GM12878 (cell line): ENCODE results near the gene IMMT. TPM values are rescaled to one million over a fixed set of nuclear protein-coding genes. Genes with fewer than 3 reads are reported as not detected.

Source experiments
- ATAC-seq: fragments of 200-7000 bp; cut with Tn5 transposase; 3 replicates; pipeline ENCODE4 v1.9.1; 2020; ENCODE audit warnings: mild to moderate bottlenecking, moderate library complexity
- BruUV-seq: library from RNA; stranded (reverse); fragments of 400-500 nt; replicated peaks from 2 replicates; lab custom pipeline; 2021; lab: Mats Ljungman, UMichigan
- CTCF ChIA-PET: fragments of 300-600 bp; sonication (Branson Sonifier 250); formaldehyde crosslinking; extraction: SDS; loops from one replicate; lab custom pipeline; 2021; ENCODE audit warnings: inconsistent platforms; lab: Yijun Ruan, JAX
- POLR2A ChIA-PET: fragments of 350-600 bp; formaldehyde crosslinking; extraction: SDS; loops from one replicate; lab custom pipeline; 2021; ENCODE audit warnings: inconsistent platforms; lab: Charles Lee
- RAD21 ChIA-PET: fragments of 300-600 bp; sonication (Branson Sonifier 250); formaldehyde crosslinking; loops from one replicate; lab custom pipeline; 2023; ENCODE audit warnings: antibody characterized with exemption; ENCODE audit not compliant: unreplicated experiment; lab: Charles Lee
- SMC1A ChIA-PET: fragments of 300-600 bp; sonication (Branson Sonifier 250); formaldehyde crosslinking; loops from one replicate; lab custom pipeline; 2023; ENCODE audit not compliant: unreplicated experiment, uncharacterized antibody; lab: Charles Lee
- DNase-seq: peaks from one replicate; pipeline ENCODE4 v3.0.0-alpha.2; 2011; ENCODE audit warnings: low read depth, low spot score
- FAIRE-seq: peaks from 3 replicates; lab custom pipeline; 2011; peaks lifted over from hg19 to GRCh38; lab: Jason Lieb, UNC
- H2AFZ ChIP-seq: 2 replicates; pipeline ENCODE4 v1.6.0; 2011; ENCODE audit warnings: low read depth, low read length, control low read depth; ENCODE audit not compliant: control insufficient read depth
- H3K27ac ChIP-seq: 2 replicates; pipeline ENCODE4 v1.5.1; 2011; ENCODE audit warnings: control low read depth; ENCODE audit not compliant: control insufficient read depth, insufficient read depth
- H3K27me3 ChIP-seq, 2 experiments: replicated peaks in 1 of 2; 2 replicates each; pipeline versions ENCODE4 v1.6.0 to v1.6.1; 2011; ENCODE audit warnings: low read length in 1 of 2; ENCODE audit not compliant: control insufficient read depth in 2 of 2, insufficient read depth in 2 of 2
- H3K36me3 ChIP-seq, 2 experiments: 2 replicates each; pipeline ENCODE4 v1.5.1; 2011; ENCODE audit warnings: low read length in 1 of 2; ENCODE audit not compliant: control insufficient read depth in 2 of 2, insufficient read depth in 2 of 2
- H3K4me1 ChIP-seq: 2 replicates; pipeline ENCODE4 v1.6.1; 2011; ENCODE audit warnings: mild to moderate bottlenecking, low read length, moderate library complexity, mixed read lengths; ENCODE audit not compliant: control insufficient read depth, insufficient read depth
- H3K4me2 ChIP-seq: 2 replicates; pipeline ENCODE4 v1.6.0; 2011; ENCODE audit warnings: control low read depth; ENCODE audit not compliant: control insufficient read depth, insufficient read depth
- H3K4me3 ChIP-seq: fragments of 200-600 bp; sonication (generic); 2 replicates; pipeline ENCODE4 v1.5.1; 2016
- H3K79me2 ChIP-seq: 2 replicates; pipeline ENCODE4 v1.6.0; 2011; ENCODE audit warnings: low read length; ENCODE audit not compliant: control insufficient read depth, insufficient read depth
- H3K9ac ChIP-seq: 2 replicates; pipeline ENCODE4 v1.8.0; 2011; ENCODE audit warnings: low read length, control low read depth, mixed read lengths; ENCODE audit not compliant: control insufficient read depth, insufficient read depth
- H3K9me3 ChIP-seq: replicated peaks from 3 replicates; pipeline ENCODE4 v1.5.1; 2011; ENCODE audit warnings: mild to moderate bottlenecking, low read length; ENCODE audit not compliant: control insufficient read depth, insufficient read depth
- H4K20me1 ChIP-seq: 2 replicates; pipeline ENCODE4 v1.6.0; 2011; ENCODE audit not compliant: control insufficient read depth, insufficient read depth
- ASH2L ChIP-seq: fragments of 300-600, 200-600 bp; sonication (generic); IDR thresholded peaks from 2 replicates; pipeline ENCODE4 v1.6.1; 2017; ENCODE audit warnings: low read depth, mild to moderate bottlenecking, borderline replicate concordance
- BACH1 ChIP-seq: fragments of 450-650 bp; IDR thresholded peaks from 2 replicates; pipeline ENCODE4 v1.6.1; 2017; ENCODE audit warnings: mild to moderate bottlenecking, borderline replicate concordance
- CHD1 ChIP-seq: IDR thresholded peaks from 2 replicates; pipeline ENCODE4 v1.6.1; 2012; ENCODE audit warnings: low read depth, low read length, improper control_type of control experiment
- DPF2 ChIP-seq: fragments of 450-650 bp; IDR thresholded peaks from 2 replicates; pipeline ENCODE4 v1.6.1; 2017; ENCODE audit warnings: mild to moderate bottlenecking
- ETV6 ChIP-seq, 2 experiments: fragments of 450-650 bp in 1 of 2; IDR thresholded peaks in 1 of 2; conservative IDR thresholded peaks in 1 of 2; 2 replicates each; pipeline ENCODE4 v1.6.1; 2014; ENCODE audit warnings: antibody characterized with exemption in 1 of 2, borderline replicate concordance in 1 of 2, low read depth in 1 of 2, mild to moderate bottlenecking in 1 of 2, moderate library complexity in 1 of 2
- JUNB ChIP-seq: IDR thresholded peaks from 2 replicates; pipeline ENCODE4 v1.6.1; 2016; ENCODE audit warnings: antibody characterized with exemption, mild to moderate bottlenecking
- KDM1A ChIP-seq: fragments of 200-600 bp; sonication (generic); IDR thresholded peaks from 2 replicates; pipeline ENCODE4 v1.6.1; 2016; ENCODE audit warnings: borderline replicate concordance
- MAX ChIP-seq: IDR thresholded peaks from 2 replicates; pipeline ENCODE4 v1.6.1; 2012; ENCODE audit warnings: low read depth, low read length, improper control_type of control experiment
- MTA3 ChIP-seq: IDR thresholded peaks from 2 replicates; pipeline ENCODE4 v1.6.1; 2012; ENCODE audit warnings: low read length, inconsistent platforms, borderline replicate concordance
- NFIC ChIP-seq: IDR thresholded peaks from 2 replicates; pipeline ENCODE4 v1.6.1; 2012; ENCODE audit warnings: low read depth, mild to moderate bottlenecking, inconsistent platforms, low read length, moderate library complexity
- NKRF ChIP-seq: fragments of 450-650 bp; conservative IDR thresholded peaks from 2 replicates; pipeline ENCODE4 v1.6.1; 2017; ENCODE audit warnings: mild to moderate bottlenecking, moderate library complexity
- NR2C1 ChIP-seq: fragments of 450-650 bp; IDR thresholded peaks from 2 replicates; pipeline ENCODE4 v1.6.1; 2017; ENCODE audit warnings: antibody characterized with exemption, mild to moderate bottlenecking, moderate library complexity
- PAX5 ChIP-seq: IDR thresholded peaks from 2 replicates; pipeline ENCODE4 v1.6.1; 2011; ENCODE audit warnings: low read depth, low read length, borderline replicate concordance
- PML ChIP-seq: IDR thresholded peaks from 2 replicates; pipeline ENCODE4 v1.6.1; 2012; ENCODE audit warnings: low read length, inconsistent platforms
- POLR2AphosphoS5 ChIP-seq: IDR thresholded peaks from 2 replicates; pipeline ENCODE4 v1.6.1; 2011; ENCODE audit warnings: mild to moderate bottlenecking, low read length, inconsistent platforms
- RBBP5 ChIP-seq: fragments of 200-600 bp; sonication (generic); conservative IDR thresholded peaks from 2 replicates; pipeline ENCODE4 v1.6.1; 2016
- SIX5 ChIP-seq: IDR thresholded peaks from 2 replicates; pipeline ENCODE4 v1.6.1; 2011; ENCODE audit warnings: mild to moderate bottlenecking, low read depth, low read length, moderate library complexity; ENCODE audit not compliant: severe bottlenecking
- ZBTB33 ChIP-seq: fragments of 450-650 bp; IDR thresholded peaks from 2 replicates; pipeline ENCODE4 v1.6.1; 2017; ENCODE audit warnings: mild to moderate bottlenecking
- in situ Hi-C: fragments of 300-500 bp; cut with MboI; formaldehyde crosslinking; loops from 9 replicates; pipeline ENCODE4 v1.14.3; 2018; ENCODE audit warnings: mixed read lengths
- intact Hi-C: fragments of 100-400 bp; cut with micrococcal nuclease; formaldehyde crosslinking; loops from one replicate; pipeline ENCODE4 v1.14.2; 2022; ENCODE audit not compliant: unreplicated experiment
- polyA plus RNA-seq, 11 experiments: library from polyadenylated mRNA; depleted of rRNA in 4 of 11; unstranded in 6 of 11; stranded (reverse) in 5 of 11; fragments of >200 nt; fragmentation: Nextera tagmentation in 4 of 11; fragmentation: Illumina TruSeq in 1 of 11; extraction: Ambion mirVana in 4 of 11; extraction: Trizol in 1 of 11; gene quantifications; 1 replicate in 1 of 11; 2 replicates in 10 of 11; pipeline versions ENCODE4 v1.2.1 to v1.2.3, GENCODE V29; 2011 to 2016; ENCODE audit warnings: inconsistent platforms in 2 of 11, missing spikeins in 2 of 11, low read depth in 1 of 11
- total RNA-seq, 4 experiments: library from RNA; depleted of rRNA in 3 of 4; stranded (reverse); fragments of >200 nt in 3 of 4; fragmentation: Illumina TruSeq in 1 of 4; extraction: Trizol in 1 of 4; gene quantifications; 2 replicates each; pipeline versions ENCODE4 v1.2.1 to v1.2.3, GENCODE V29; 2013 to 2021

The IMMT gene
- total and polyA plus RNA-seq, 10 of the 15 experiments (the other 5 are each of a cell fraction or from before 2014, with no cell fraction given), result 78.4 to 149 (median 98.7) TPM

GRCh38 chr2:86176597-86176996 is 18.7 kb downstream of the IMMT start:
- ChIA-PET POLR2A (no interaction called here), CTCF (interaction anchor here (1.7 kb wide), 1 partner anchor 9 kb away, joined by 4 read pairs; no protein-coding TSS in a partner anchor)
- no peak for FAIRE-seq

More at GRCh38 chr2:86176597-86176996, 18.7 kb downstream of the IMMT start:
- H3K9ac ChIP-seq, result no peak overlapping the region
- H3K9me3 ChIP-seq, result no peaks in the 10 kb centered on the region
- no peak for DNase-seq
- H3K79me2 ChIP-seq, result peaks cover 6% of the 10 kb centered on the region
- no peak for ATAC-seq
- in situ Hi-C loops, result no loop called here
- no peak overlapping the region for H3K27ac ChIP-seq
- no peak overlapping the region for H2AFZ ChIP-seq
- peaks cover 4 to 34% of the 10 kb centered on the region in 2 experiments; a peak in 3 of 4 replicates for H3K36me3 ChIP-seq
- ChIA-PET RAD21 (interaction anchor here (0.8 kb wide), 1 partner anchor 9 kb away, joined by 3 read pairs; no protein-coding TSS in a partner anchor), SMC1A (interaction anchor here (1.0 to 1.8 kb wide), 3 partner anchors 9 to 448 kb away, joined by 3 to 9 read pairs (median 3); no protein-coding TSS in a partner anchor)
- H3K4me1 ChIP-seq, result peaks cover 5% of the 10 kb centered on the region; the same call in 1 of the 2 replicates
- no peak overlapping the region for H3K4me3 ChIP-seq
- H3K27me3 ChIP-seq, result no peaks in the 10 kb centered on the region
- H4K20me1 ChIP-seq, result no peaks in the 10 kb centered on the region
- BruUV-seq, result no TSS peak
- intact Hi-C loops, result no loop called here
- no peak for TF ChIP-seq ZBTB33
- no peak for TF ChIP-seq MAX
- no peak for TF ChIP-seq NFIC
- TF ChIP-seq JUNB, result no peak
- TF ChIP-seq SIX5, result no peak
- no peak for TF ChIP-seq NR2C1
- TF ChIP-seq POLR2AphosphoS5, result no peak
- TF ChIP-seq PML, result no peak
- no peak for TF ChIP-seq KDM1A
- TF ChIP-seq RBBP5, result no peak
- TF ChIP-seq BACH1, result no peak
- no peak for TF ChIP-seq CHD1
- TF ChIP-seq NKRF, result no peak
- TF ChIP-seq ASH2L, result no peak
- no peak for TF ChIP-seq MTA3
- no peak for TF ChIP-seq PAX5
- no peak for TF ChIP-seq DPF2
- no peak for TF ChIP-seq ETV6 (conservative IDR thresholded peaks at IDR 0.05 in 1 of 2, IDR thresholded peaks at IDR 0.05 in 1 of 2; ENCODE audit: borderline replicate concordance in 1 of 2, low read depth in 1 of 2)
- TF ChIP-seq, all 136 proteins: peak for 0
- H3K4me2 ChIP-seq, result no peak overlapping the region
